ENCODE data around the gene BIRC2. TPM values are rescaled to one million over a fixed set of nuclear protein-coding genes. Genes with fewer than 3 reads are reported as not detected.
"Not testable (repeated sequence)": the region's sequence is repeated elsewhere in the genome, so short reads cannot be mapped to it uniquely, and the experiment has no call there.

The BIRC2 gene
- polyA plus RNA-seq, 1 donor: 60.9 TPM

GRCh38 chr11:102368472-102368871 lies 21.5 kb downstream of the BIRC2 start:
- no peaks in the 10 kb centered on the region for H3K27me3 ChIP-seq (ENCODE audit: control insufficient read depth, insufficient read depth, low read length)
- H3K27ac ChIP-seq (ENCODE audit: low read length): no peak overlapping the region
- peaks cover 41% of the 10 kb centered on the region for H3K36me3 ChIP-seq (ENCODE audit: control insufficient read depth, insufficient read depth, low read length)
- H3K4me3 ChIP-seq (ENCODE audit: low read length): no peak overlapping the region
- 97% methylated on average over 3 of the region's 3 CpGs for WGBS (ENCODE audit: insufficient coverage, low lambda C conversion rate)
- no peak for DNase-seq
- H3K9me3 ChIP-seq (ENCODE audit: control insufficient read depth, low read depth, low read length): no peaks in the 10 kb centered on the region
- H3K4me1 ChIP-seq (ENCODE audit: control insufficient read depth, insufficient read depth, low read length): no peaks in the 10 kb centered on the region

- H3K36me3 ChIP-seq (ENCODE audit: control insufficient read depth, insufficient read depth, low read length): peaks cover 30% of the 10 kb centered on the region
- H3K4me3 ChIP-seq (ENCODE audit: low read length); H3K27ac ChIP-seq (ENCODE audit: low read length); H3K9me3 ChIP-seq (ENCODE audit: control insufficient read depth, low read depth, low read length); H3K27me3 ChIP-seq (ENCODE audit: control insufficient read depth, insufficient read depth, low read length); H3K4me1 ChIP-seq (ENCODE audit: control insufficient read depth, insufficient read depth, low read length); DNase-seq: not testable (repeated sequence)
- no CpG with 5 or more reads among the region's 31 CpGs for WGBS (ENCODE audit: insufficient coverage, low lambda C conversion rate)
Measured at GRCh38 chr11:102374633-102375424, 27.8 kb downstream of the BIRC2 start.

- no peak for DNase-seq
- no peaks in the 10 kb centered on the region for H3K27me3 ChIP-seq (ENCODE audit: control insufficient read depth, insufficient read depth, low read length)
- no peaks in the 10 kb centered on the region for H3K4me1 ChIP-seq (ENCODE audit: control insufficient read depth, insufficient read depth, low read length)
- H3K4me3 ChIP-seq (ENCODE audit: low read length): no peak overlapping the region
- H3K27ac ChIP-seq (ENCODE audit: low read length): no peak overlapping the region
- no peaks in the 10 kb centered on the region for H3K9me3 ChIP-seq (ENCODE audit: control insufficient read depth, low read depth, low read length)
- 89% methylated on average over 1 of the region's 5 CpGs for WGBS (ENCODE audit: insufficient coverage, low lambda C conversion rate)
- H3K36me3 ChIP-seq (ENCODE audit: control insufficient read depth, insufficient read depth, low read length): peaks cover 34% of the 10 kb centered on the region
Measured at GRCh38 chr11:102375720-102376399, 28.8 kb downstream of the BIRC2 start.

DNA sequence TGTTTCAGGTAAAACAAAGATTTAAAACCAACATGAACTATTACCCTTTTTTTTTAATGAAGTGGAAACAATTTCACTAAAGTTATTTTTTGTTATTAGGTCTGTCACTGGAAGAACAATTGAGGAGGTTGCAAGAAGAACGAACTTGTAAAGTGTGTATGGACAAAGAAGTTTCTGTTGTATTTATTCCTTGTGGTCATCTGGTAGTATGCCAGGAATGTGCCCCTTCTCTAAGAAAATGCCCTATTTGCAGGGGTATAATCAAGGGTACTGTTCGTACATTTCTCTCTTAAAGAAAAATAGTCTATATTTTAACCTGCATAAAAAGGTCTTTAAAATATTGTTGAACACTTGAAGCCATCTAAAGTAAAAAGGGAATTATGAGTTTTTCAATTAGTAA lies 30.9 kb downstream of the BIRC2 start:
- no peak overlapping the region for H3K4me3 ChIP-seq (ENCODE audit: low read length)
- peaks cover 39% of the 10 kb centered on the region for H3K36me3 ChIP-seq (ENCODE audit: control insufficient read depth, insufficient read depth, low read length)
- DNase-seq: no peak
- H3K27me3 ChIP-seq (ENCODE audit: control insufficient read depth, insufficient read depth, low read length): no peaks in the 10 kb centered on the region
- no peaks in the 10 kb centered on the region for H3K4me1 ChIP-seq (ENCODE audit: control insufficient read depth, insufficient read depth, low read length)
- H3K9me3 ChIP-seq (ENCODE audit: control insufficient read depth, low read depth, low read length): no peaks in the 10 kb centered on the region
- no CpG with 5 or more reads among the region's 2 CpGs for WGBS (ENCODE audit: insufficient coverage, low lambda C conversion rate)
- H3K27ac ChIP-seq (ENCODE audit: low read length): no peak overlapping the region

DNA sequence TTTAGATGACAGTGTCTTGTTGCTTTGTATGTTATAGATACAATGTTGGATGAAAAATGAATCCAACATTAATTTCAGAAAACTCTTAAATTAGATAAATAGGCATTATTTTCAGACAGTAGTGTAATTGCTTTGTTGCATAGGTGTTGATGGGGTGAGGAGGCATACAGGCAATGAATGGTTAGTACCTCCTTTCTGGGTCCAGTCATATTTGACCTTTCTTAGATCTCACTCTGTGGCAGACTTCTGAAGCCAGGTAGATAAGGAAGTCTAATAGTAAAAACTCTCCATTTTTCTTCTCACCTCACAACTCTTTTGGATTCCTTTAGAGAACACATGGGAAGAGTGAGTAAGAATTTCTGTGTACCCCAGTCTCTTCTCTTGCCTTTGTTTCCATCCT lies 31.8 kb downstream of the BIRC2 start:
- H3K4me1 ChIP-seq (ENCODE audit: control insufficient read depth, insufficient read depth, low read length): no peaks in the 10 kb centered on the region
- no peaks in the 10 kb centered on the region for H3K9me3 ChIP-seq (ENCODE audit: control insufficient read depth, low read depth, low read length)
- no peaks in the 10 kb centered on the region for H3K27me3 ChIP-seq (ENCODE audit: control insufficient read depth, insufficient read depth, low read length)
- peaks cover 39% of the 10 kb centered on the region for H3K36me3 ChIP-seq (ENCODE audit: control insufficient read depth, insufficient read depth, low read length)
- no peak overlapping the region for H3K4me3 ChIP-seq (ENCODE audit: low read length)
- no peak for DNase-seq
- H3K27ac ChIP-seq (ENCODE audit: low read length): no peak overlapping the region

DNA sequence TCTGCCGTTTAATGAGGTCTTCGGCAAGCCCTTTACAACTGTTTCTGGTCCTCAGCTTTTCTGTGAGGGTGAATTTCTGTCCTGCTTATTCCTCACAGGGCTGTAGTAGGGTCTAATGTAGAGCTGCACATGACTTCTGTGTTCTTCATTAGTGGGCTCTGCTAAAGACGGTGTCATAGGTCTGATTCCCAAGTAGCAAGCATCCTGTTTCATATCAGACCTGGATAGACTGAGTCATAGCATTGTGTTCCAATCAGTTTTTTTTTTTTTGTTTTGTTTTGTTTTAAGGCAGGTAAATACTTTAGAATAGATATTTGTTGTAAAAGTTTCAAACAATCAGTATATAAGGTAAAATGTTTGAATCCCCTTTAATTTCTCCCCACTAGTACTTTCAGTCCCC lies 35.4 kb downstream of the BIRC2 start:
- Histone ChIP-seq H3K4me3 (ENCODE audit: low read length) (no peak overlapping the region), H3K4me1 (ENCODE audit: control insufficient read depth, insufficient read depth, low read length) (peaks cover 22% of the 10 kb centered on the region), H3K9me3 (ENCODE audit: control insufficient read depth, low read depth, low read length) (no peaks in the 10 kb centered on the region), H3K36me3 (ENCODE audit: control insufficient read depth, insufficient read depth, low read length) (peaks cover 35% of the 10 kb centered on the region), H3K27ac (ENCODE audit: low read length) (no peak overlapping the region), H3K27me3 (ENCODE audit: control insufficient read depth, insufficient read depth, low read length) (no peaks in the 10 kb centered on the region)
- DNase-seq: no peak
- WGBS (ENCODE audit: insufficient coverage, low lambda C conversion rate): no CpG with 5 or more reads among the region's 3 CpGs

GRCh38 chr11:102383839-102384238 lies 36.8 kb downstream of the BIRC2 start:
- 93% methylated on average over 2 of the region's 3 CpGs for WGBS (ENCODE audit: insufficient coverage, low lambda C conversion rate)
- Histone ChIP-seq H3K27ac (ENCODE audit: low read length) (no peak overlapping the region), H3K36me3 (ENCODE audit: control insufficient read depth, insufficient read depth, low read length) (peaks cover 30% of the 10 kb centered on the region), H3K4me1 (ENCODE audit: control insufficient read depth, insufficient read depth, low read length) (peaks cover 22% of the 10 kb centered on the region), H3K27me3 (ENCODE audit: control insufficient read depth, insufficient read depth, low read length) (no peaks in the 10 kb centered on the region), H3K9me3 (ENCODE audit: control insufficient read depth, low read depth, low read length) (no peaks in the 10 kb centered on the region), H3K4me3 (ENCODE audit: low read length) (no peak overlapping the region)
- DNase-seq: peak in 1 of 2 donors; percentile 11

GRCh38 chr11:102384419-102385079 lies 37.5 kb downstream of the BIRC2 start:
- Histone ChIP-seq H3K4me1 (ENCODE audit: control insufficient read depth, insufficient read depth, low read length) (peaks cover 22% of the 10 kb centered on the region), H3K4me3 (ENCODE audit: low read length) (no peak overlapping the region), H3K27me3 (ENCODE audit: control insufficient read depth, insufficient read depth, low read length) (no peaks in the 10 kb centered on the region), H3K36me3 (ENCODE audit: control insufficient read depth, insufficient read depth, low read length) (peaks cover 28% of the 10 kb centered on the region), H3K9me3 (ENCODE audit: control insufficient read depth, low read depth, low read length) (no peaks in the 10 kb centered on the region), H3K27ac (ENCODE audit: low read length) (peak overlapping the region; percentile 41)
- peak in 1 of 2 donors; percentile 43 for DNase-seq
- no CpG with 5 or more reads among the region's 15 CpGs for WGBS (ENCODE audit: insufficient coverage, low lambda C conversion rate)

- DNase-seq: peak in 1 of 2 donors; percentile 31
- Histone ChIP-seq H3K36me3 (ENCODE audit: control insufficient read depth, insufficient read depth, low read length) (peaks cover 23% of the 10 kb centered on the region), H3K27ac (ENCODE audit: low read length) (peak overlapping the region; percentile 75), H3K9me3 (ENCODE audit: control insufficient read depth, low read depth, low read length) (no peaks in the 10 kb centered on the region), H3K4me1 (ENCODE audit: control insufficient read depth, insufficient read depth, low read length) (peaks cover 22% of the 10 kb centered on the region), H3K4me3 (ENCODE audit: low read length) (no peak overlapping the region), H3K27me3 (ENCODE audit: control insufficient read depth, insufficient read depth, low read length) (no peaks in the 10 kb centered on the region)
- WGBS (ENCODE audit: insufficient coverage, low lambda C conversion rate): 29% methylated on average over 1 of the region's 5 CpGs
Measured at GRCh38 chr11:102385085-102386007, 38.3 kb downstream of the BIRC2 start.

Measured in large intestine (tissue), 3 donors.